Measurements from ENCODE around the gene KIF2C.

DNA sequence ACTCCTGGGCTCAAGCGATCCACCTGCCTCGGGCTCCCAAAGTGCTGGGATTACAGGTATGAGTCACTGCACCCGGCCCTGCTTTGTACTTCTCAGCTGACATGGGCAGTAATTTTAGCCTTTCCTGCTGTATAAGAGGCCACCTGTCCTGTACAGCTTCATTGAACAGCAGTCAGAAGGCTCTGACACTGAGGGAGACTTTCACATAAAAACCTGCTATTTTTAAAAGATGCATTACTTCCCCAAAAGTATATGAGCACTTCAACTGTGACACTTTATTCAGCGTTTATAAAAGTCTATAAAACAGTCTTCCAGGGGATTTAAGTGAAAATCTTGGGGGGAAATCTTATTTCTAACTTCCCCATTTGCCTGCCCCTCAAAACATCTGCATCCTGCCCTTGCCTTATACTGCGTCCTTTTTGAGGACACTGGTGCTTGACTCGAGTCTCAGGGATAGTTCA is 26.3 kb upstream of the KIF2C start:
- TF ChIP-seq, protein P1, sequence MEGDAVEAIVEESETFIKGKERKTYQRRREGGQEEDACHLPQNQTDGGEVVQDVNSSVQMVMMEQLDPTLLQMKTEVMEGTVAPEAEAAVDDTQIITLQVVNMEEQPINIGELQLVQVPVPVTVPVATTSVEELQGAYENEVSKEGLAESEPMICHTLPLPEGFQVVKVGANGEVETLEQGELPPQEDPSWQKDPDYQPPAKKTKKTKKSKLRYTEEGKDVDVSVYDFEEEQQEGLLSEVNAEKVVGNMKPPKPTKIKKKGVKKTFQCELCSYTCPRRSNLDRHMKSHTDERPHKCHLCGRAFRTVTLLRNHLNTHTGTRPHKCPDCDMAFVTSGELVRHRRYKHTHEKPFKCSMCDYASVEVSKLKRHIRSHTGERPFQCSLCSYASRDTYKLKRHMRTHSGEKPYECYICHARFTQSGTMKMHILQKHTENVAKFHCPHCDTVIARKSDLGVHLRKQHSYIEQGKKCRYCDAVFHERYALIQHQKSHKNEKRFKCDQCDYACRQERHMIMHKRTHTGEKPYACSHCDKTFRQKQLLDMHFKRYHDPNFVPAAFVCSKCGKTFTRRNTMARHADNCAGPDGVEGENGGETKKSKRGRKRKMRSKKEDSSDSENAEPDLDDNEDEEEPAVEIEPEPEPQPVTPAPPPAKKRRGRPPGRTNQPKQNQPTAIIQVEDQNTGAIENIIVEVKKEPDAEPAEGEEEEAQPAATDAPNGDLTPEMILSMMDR (conservative IDR thresholded peaks at IDR 0.05 in 1 of 2, IDR thresholded peaks at IDR 0.05 in 1 of 2; ENCODE audit: low read depth in 1 of 2, low read length in 2 of 2), result no peak
- TF ChIP-seq EZH2 (IDR thresholded peaks at IDR 0.05; ENCODE audit: low read length, missing control alignments), result no peak
